DLD1 (cell line): ENCODE data around the gene SLC41A3.

Source experiments
- in situ Hi-C: cut with HindIII; loops from 2 replicates; pipeline ENCODE4 v1.10.0; 2017; ENCODE audit warnings: low sequenced_read_pairs

The SLC41A3 gene

GRCh38 chr3:126031981-126032471 lies 51.9 kb downstream of the SLC41A3 start:
- in situ Hi-C loops = no loop called here

DNA sequence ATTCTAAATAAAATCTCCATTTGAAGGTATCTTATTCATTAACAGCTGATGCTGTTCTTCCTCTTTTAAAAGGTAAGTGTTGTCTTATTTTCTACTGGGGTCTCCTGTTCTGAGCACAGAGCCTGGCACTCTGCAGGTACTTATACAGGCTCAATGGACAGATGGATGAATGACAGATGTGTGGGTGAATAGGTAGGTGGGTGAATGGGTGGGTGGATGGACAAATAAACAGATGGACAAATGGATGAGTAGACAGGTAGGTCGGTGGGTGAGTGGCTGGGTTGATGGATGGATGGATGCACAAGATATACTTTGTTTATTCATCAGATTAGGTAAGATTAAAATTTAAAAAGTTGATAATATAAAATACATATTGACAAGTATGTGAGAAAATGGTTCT lies 53.5 kb downstream of the SLC41A3 start:
- in situ Hi-C loops = no loop called here

GRCh38 chr3:126029241-126029640 lies 54.7 kb downstream of the SLC41A3 start:
- in situ Hi-C loops = no loop called here

DNA sequence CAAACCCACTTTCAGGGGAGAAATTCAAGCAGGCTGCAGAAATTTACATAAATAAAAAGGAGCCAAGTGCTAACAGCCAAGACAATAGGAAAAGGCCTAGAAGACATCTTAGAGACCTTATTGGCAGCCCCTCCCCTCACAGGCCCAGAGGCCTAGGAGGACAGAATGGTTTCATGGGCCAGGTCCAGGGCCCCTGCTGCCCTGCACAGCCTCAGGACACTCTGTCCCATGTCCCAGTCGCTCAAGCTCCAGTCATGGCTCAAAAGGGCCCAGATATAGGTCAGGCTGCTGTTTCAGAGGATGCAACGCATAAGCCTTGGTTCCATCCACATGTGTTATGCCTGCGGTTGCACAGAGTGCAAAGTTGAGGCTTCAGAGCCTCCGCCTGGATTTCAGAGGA lies 55.8 kb downstream of the SLC41A3 start:
- in situ Hi-C loops = no loop called here

DNA sequence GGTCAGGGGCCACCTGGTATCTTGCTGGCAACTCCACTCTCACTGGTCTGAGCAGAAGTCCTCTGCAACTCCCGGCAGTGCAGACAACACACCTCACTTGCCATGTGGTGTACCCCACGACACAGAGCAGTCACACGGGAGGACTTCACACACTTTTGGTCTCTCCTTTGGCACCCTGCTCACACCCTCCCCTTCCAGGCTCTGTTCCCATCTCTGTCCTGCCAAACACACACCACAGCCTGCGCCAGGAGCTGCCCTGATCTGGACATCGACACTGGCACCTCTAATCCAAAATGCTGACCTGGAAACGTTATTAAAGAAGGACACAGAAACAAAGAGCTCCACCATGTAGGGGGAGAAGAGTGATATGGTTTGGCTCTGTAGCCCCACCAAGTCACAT lies 57.2 kb downstream of the SLC41A3 start:
- in situ Hi-C loops = no loop called here

DNA sequence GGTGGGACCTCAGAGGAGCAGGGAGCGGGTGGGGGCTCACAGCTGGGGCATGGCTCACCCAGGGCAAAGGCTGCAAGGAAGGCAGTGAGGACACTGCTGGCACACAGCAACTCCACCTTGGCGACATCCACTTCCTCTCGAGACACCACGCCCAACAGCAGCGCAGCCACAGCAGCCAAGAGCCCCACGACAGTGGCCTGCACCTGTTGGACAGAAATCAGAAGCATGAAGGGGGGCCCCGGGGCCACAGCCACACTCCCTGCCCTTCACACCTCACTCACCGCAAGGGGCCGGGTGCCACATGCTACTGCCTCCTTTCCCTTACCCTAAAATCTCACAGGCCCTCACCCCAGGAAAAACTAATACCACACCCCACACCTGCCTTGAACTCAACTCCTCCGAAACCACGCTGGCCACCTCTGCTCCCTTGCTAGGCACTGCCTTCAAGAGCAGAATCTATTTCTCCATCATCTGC lies 57.6 kb downstream of the SLC41A3 start:
- in situ Hi-C loops = no loop called here

- in situ Hi-C loops = no loop called here
These were observed 58.1 kb downstream of the SLC41A3 start for GRCh38 chr3:126025862-126026261.

GRCh38 chr3:126025116-126025729 lies 58.7 kb downstream of the SLC41A3 start:
- in situ Hi-C loops = no loop called here

- in situ Hi-C loops = no loop called here
These were observed 59.7 kb downstream of the SLC41A3 start for GRCh38 chr3:126024049-126024854.

GRCh38 chr3:126023390-126023789 lies 60.5 kb downstream of the SLC41A3 start:
- in situ Hi-C loops = no loop called here

DNA sequence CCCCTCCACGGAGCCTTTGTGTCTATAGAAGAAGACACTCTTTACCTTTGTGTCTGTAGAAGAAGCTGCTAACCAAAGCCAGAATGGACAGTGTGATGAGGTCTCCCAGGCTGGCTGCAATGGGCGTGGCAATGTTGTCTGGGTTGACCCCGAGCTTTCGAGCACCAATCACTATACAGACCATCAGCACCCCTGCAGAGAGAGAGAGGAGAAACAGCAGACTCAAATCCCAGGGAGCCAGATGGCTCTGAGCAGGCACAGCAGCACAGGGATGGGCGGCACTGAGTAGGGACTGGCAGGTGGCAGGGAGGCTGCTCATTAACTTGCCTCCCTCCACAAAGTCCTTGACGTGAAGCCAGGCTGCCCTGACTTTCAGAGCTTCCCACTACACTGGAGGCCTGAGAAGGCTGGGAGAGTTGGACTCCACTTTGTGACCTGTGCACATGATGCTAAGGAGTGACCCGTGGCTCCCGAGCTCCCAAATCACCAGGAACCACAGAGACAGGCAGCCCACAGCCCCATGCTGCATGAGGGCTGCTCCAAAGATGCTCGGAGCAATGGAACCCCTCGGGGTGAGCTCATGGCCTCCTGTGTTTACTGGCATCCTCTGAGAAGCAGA lies 61.1 kb downstream of the SLC41A3 start:
- in situ Hi-C loops = no loop called here

DNA sequence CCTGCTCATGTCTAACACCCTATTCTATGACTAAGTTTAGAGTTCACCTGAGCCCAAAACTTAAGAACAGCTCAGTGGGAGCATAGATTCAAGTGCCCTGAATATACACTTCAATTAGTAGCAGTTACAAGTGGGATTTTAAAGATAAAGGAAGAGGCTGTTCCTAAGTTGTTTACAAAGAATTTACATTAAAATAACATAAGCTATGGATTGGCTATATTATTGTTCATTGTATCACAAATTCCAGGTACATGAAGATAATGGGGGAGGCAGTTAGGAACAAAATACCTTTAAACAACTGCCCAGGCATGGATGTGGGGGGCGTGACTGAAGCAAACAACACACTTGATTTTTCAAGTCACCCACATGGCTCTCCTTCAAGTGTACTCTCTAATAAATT lies 62.2 kb downstream of the SLC41A3 start:
- in situ Hi-C loops = no loop called here

- in situ Hi-C loops = no loop called here
These were observed 62.7 kb downstream of the SLC41A3 start for GRCh38 chr3:126021224-126021623.

DNA sequence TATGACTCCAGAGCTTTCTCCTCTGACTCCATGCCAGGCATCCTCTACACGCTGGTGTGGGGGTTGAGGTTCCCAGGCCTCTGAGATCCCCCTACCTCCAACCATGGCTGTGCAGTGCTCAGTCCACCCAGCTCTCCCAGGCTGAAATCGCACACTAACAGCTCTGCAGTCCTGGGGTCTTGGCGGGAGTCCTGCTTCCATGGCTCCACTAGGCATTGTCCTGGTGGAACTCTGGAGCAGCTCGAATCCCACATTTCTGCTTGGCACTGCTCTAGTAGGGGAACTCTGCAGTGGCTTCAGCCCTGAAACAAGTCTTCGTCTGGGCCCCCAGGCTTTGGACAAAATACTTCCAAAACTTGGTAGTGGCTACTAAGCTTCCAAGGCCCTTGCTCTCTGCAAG lies 64.2 kb downstream of the SLC41A3 start:
- in situ Hi-C loops = no loop called here

GRCh38 chr3:126018995-126019394 lies 64.9 kb downstream of the SLC41A3 start:
- in situ Hi-C loops = no loop called here

DNA sequence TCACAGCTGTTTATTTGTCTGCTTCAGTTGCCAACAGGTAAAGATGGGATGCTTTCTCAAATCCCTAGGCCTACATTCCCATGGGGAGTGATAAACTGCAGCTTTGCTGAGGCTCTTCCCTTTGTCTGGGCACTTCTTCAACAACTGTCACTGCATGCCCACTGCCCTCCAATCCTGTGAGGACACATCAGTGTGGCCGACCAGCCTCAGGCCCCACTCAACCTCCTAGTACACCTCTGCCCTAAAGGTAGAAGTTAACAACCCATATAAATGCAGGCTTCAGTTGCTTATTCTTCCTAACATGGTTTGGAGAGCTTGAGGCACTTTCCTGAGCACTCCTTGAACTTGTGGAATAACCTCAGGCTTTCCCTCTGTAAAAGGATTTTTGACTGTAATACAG lies 65.4 kb downstream of the SLC41A3 start:
- in situ Hi-C loops = no loop called here

- in situ Hi-C loops = no loop called here
These were observed 66.6 kb downstream of the SLC41A3 start for GRCh38 chr3:126017362-126017761.

GRCh38 chr3:126016616-126017015 lies 67.3 kb downstream of the SLC41A3 start:
- in situ Hi-C loops = no loop called here

DNA sequence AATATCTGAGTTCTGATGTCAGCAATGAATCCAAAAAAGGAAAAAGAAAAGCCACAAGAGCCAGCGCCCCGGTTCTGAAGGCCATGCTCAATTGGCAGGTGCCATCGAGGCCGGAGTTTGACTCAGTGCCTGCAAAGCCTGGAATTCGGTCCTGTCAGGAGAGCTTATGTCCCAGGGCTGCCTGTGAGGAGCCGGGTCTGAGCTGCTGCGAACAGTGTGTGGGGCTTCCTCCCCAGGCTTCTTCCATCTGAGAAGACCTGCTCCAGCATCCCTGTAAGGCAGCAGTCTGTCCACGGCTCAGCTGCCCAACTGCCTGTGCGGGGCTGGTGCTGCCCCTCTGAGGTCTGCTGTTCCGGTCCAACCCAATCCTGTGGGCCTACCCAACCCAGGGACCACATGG lies 68.8 kb downstream of the SLC41A3 start:
- in situ Hi-C loops = no loop called here

DNA sequence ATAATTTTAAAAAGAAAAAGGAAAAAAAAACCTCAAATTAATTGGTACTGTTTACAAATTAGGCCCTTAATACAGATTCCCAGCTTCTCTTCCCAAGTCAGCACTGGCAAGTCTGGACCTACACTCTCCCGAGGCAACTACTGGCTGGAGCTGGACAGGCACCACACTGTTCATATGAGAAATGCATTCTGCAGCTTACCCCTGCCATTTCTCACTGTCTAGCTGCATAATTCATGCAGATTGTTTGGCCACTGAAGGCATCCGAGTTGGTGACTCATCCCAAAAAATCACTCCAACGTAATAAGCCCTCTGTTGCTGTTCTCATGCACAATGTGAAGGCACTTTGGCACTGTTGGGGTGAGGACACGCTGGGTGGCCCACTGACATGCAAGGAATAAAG lies 69.7 kb downstream of the SLC41A3 start:
- in situ Hi-C loops = no loop called here

DNA sequence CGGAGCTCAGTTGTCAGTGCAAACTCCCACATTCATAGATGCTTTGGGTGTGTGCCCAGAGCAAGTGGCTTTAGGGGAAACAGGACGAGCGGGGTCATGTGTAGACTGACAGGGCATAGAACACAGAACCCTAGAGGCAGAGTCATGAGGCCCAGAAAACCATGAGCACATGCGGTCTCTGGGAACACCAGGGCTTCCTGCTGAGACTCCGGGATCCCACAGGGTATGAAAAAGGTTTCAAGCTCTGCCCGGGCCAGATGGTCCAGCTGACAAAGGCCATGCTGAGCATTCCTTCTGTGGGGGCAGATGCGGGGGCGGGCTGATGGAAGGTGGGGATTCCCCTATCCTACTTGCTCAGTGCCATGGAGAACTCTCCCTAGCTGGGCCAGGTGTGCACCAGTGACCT lies 70.2 kb downstream of the SLC41A3 start:
- in situ Hi-C loops = no loop called here

GRCh38 chr3:126009181-126009580 lies 74.7 kb downstream of the SLC41A3 start:
- in situ Hi-C loops = no loop called here
